Neural cell (in vitro differentiated cells): ENCODE measurements around the gene CRHBP. TPM values are rescaled to one million over a fixed set of nuclear protein-coding genes. Genes with fewer than 3 reads are reported as not detected.

Experiments
- H2AFZ ChIP-seq: fragments of 200-600, 300-800 bp; sonication (generic), shearing (Covaris generic); 2 replicates; pipeline ENCODE4 v1.6.0; 2014; ENCODE audit warnings: low read depth, mild to moderate bottlenecking, antibody characterized with exemption, low read length, moderate library complexity
- H3F3A ChIP-seq: fragments of 200-600 bp; shearing (Covaris generic); 2 replicates; pipeline ENCODE4 v1.6.1; 2016; ENCODE audit warnings: mild to moderate bottlenecking, moderate library complexity, mixed read lengths, antibody characterized with exemption, low read length; ENCODE audit not compliant: insufficient read depth, poor library complexity, severe bottlenecking
- H3K27ac ChIP-seq: fragments of 200-600, 300-800 bp; sonication (generic), shearing (Covaris generic); 2 replicates; pipeline ENCODE4 v1.5.1; 2014; ENCODE audit warnings: mild to moderate bottlenecking, low read length, moderate library complexity
- H3K27me3 ChIP-seq: fragments of 300-800, 200-600 bp; sonication (generic), shearing (Covaris generic); 2 replicates; pipeline ENCODE4 v1.6.0; 2014; ENCODE audit warnings: mild to moderate bottlenecking, low read depth, low read length, moderate library complexity; ENCODE audit not compliant: insufficient read depth
- H3K36me3 ChIP-seq: fragments of 300-800, 200-600 bp; sonication (generic), shearing (Covaris generic); 2 replicates; pipeline ENCODE4 v1.5.1; 2014; ENCODE audit warnings: mild to moderate bottlenecking, antibody characterized with exemption, low read length, moderate library complexity; ENCODE audit not compliant: insufficient read depth
- H3K4me2 ChIP-seq: fragments of 300-800, 200-600 bp; sonication (generic), shearing (Covaris generic); 2 replicates; pipeline ENCODE4 v1.6.0; 2014; ENCODE audit warnings: mild to moderate bottlenecking, low read length
- H3K4me3 ChIP-seq: fragments of 300-800, 200-600 bp; sonication (generic), shearing (Covaris generic); 2 replicates; pipeline ENCODE4 v1.5.1; 2014; ENCODE audit warnings: mild to moderate bottlenecking, low read length, moderate library complexity
- H3K79me2 ChIP-seq: fragments of 200-600 bp; shearing (Covaris generic); replicated peaks from 2 replicates; pipeline ENCODE4 v1.6.0; 2014; ENCODE audit warnings: mild to moderate bottlenecking, low read length, moderate library complexity; ENCODE audit not compliant: insufficient read depth
- H3K9ac ChIP-seq: fragments of 300-800, 200-600 bp; sonication (generic), shearing (Covaris generic); 2 replicates; pipeline ENCODE4 v1.6.1; 2016; ENCODE audit warnings: mild to moderate bottlenecking, low read length, mixed read lengths
- H3K9me2 ChIP-seq: fragments of 200-600 bp; shearing (Covaris generic); 2 replicates; pipeline ENCODE4 v1.6.1; 2016; ENCODE audit warnings: mild to moderate bottlenecking, low read length, mixed read lengths; ENCODE audit not compliant: insufficient read depth
- H3K9me3 ChIP-seq: fragments of 200-600, 300-800 bp; sonication (generic), shearing (Covaris generic); 2 replicates; pipeline ENCODE4 v1.6.1; 2016; ENCODE audit warnings: mild to moderate bottlenecking, mixed run types, low read length, moderate library complexity, mixed read lengths
- H4K20me1 ChIP-seq: fragments of 200-600 bp; shearing (Covaris generic); 2 replicates; pipeline ENCODE4 v1.6.1; 2016; ENCODE audit warnings: mild to moderate bottlenecking, mixed run types; ENCODE audit not compliant: insufficient read depth
- EP300 ChIP-seq: fragments of 450-650 bp; conservative IDR thresholded peaks from 2 replicates; pipeline ENCODE4 v1.6.1; 2014; ENCODE audit warnings: antibody characterized with exemption, mild to moderate bottlenecking, moderate library complexity; ENCODE audit not compliant: poor library complexity, severe bottlenecking
- EZH2 ChIP-seq: fragments of 200-600, 300-800 bp; shearing (Covaris generic), sonication (generic); IDR thresholded peaks from 2 replicates; pipeline ENCODE4 v1.6.1; 2014; ENCODE audit warnings: antibody characterized with exemption, low read length, borderline replicate concordance, mild to moderate bottlenecking; ENCODE audit not compliant: insufficient read depth, poor library complexity, severe bottlenecking
- MXI1 ChIP-seq: fragments of 450-650 bp; conservative IDR thresholded peaks from 2 replicates; pipeline ENCODE4 v1.6.1; 2014; ENCODE audit warnings: antibody characterized with exemption, mild to moderate bottlenecking; ENCODE audit not compliant: poor library complexity, severe bottlenecking
- POLR2AphosphoS5 ChIP-seq: IDR thresholded peaks from 2 replicates; pipeline ENCODE4 v1.6.1; 2012
- RAD21 ChIP-seq: fragments of 450-650 bp; conservative IDR thresholded peaks from 2 replicates; pipeline ENCODE4 v1.6.1; 2014; ENCODE audit warnings: antibody characterized with exemption, mild to moderate bottlenecking, moderate library complexity
- REST ChIP-seq: IDR thresholded peaks from 2 replicates; pipeline ENCODE4 v1.6.1; 2012; ENCODE audit warnings: borderline replicate concordance
- SMC3 ChIP-seq: fragments of 450-650 bp; conservative IDR thresholded peaks from 2 replicates; pipeline ENCODE4 v1.6.1; 2014; ENCODE audit warnings: antibody characterized with exemption, mild to moderate bottlenecking, moderate library complexity; ENCODE audit not compliant: poor library complexity
- TAF1 ChIP-seq: IDR thresholded peaks from 2 replicates; pipeline ENCODE4 v1.6.1; 2012; ENCODE audit warnings: low read depth
- polyA plus RNA-seq: library from polyadenylated mRNA; depleted of rRNA; stranded (reverse); fragments of >200 nt; gene quantifications from 2 replicates; pipeline ENCODE4 v1.2.3, GENCODE V29; 2014
- TF ChIP-seq, protein P1 (sequence below): fragments of 450-650 bp; IDR thresholded peaks from 2 replicates; pipeline ENCODE4 v1.5.1; 2014; ENCODE audit warnings: antibody characterized with exemption, mild to moderate bottlenecking, moderate library complexity; ENCODE audit not compliant: poor library complexity, severe bottlenecking

Gene CRHBP
- polyA plus RNA-seq, 1 donor from 2014 or later = not detected

DNA sequence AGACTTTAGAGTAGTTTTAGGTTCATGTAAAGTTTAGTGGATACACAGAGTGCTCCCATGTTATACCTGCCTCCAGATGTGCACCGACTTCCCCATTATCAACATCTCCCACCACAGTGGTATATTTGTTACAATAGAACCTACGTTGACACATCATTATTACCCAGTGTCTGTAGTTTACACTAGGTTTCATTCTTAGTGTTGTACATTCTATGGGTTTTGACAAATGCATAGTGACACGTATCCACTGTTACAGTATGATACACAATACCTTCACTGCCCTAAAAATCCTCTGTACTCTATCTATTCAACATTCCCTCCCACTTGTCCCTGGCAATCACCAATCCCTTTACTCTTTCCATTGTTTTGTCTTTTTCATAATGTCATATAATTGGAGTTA is 34.3 kb upstream of the CRHBP start:
- Histone ChIP-seq H3K79me2 (no peaks in the 10 kb centered on the region), H3K9me3 (no peaks in the 10 kb centered on the region)

GRCh38 chr5:76920491-76920890 is 32.4 kb upstream of the CRHBP start:
- Histone ChIP-seq H3K9me2 (no peaks in the 10 kb centered on the region), H3K27ac (no peak overlapping the region), H3F3A (no peaks in the 10 kb centered on the region), H3K27me3 (no peaks in the 10 kb centered on the region), H3K79me2 (no peaks in the 10 kb centered on the region), H2AFZ (no peak overlapping the region), H3K4me3 (no peak overlapping the region), H3K9ac (no peak overlapping the region), H3K36me3 (no peaks in the 10 kb centered on the region), H4K20me1 (no peaks in the 10 kb centered on the region), H3K9me3 (no peaks in the 10 kb centered on the region), H3K4me2 (no peak overlapping the region)
- TF ChIP-seq RAD21 = no peak
- TF ChIP-seq MXI1 = no peak
- no peak for TF ChIP-seq TAF1

More for the DNA sequence above, 34.3 kb upstream of the CRHBP start:
- H2AFZ ChIP-seq = no peak overlapping the region
- H3K27ac ChIP-seq = no peak overlapping the region
- no peak overlapping the region for H3K4me3 ChIP-seq
- no peaks in the 10 kb centered on the region for H4K20me1 ChIP-seq
- H3K9ac ChIP-seq = no peak overlapping the region
- H3K27me3 ChIP-seq = no peaks in the 10 kb centered on the region
- no peaks in the 10 kb centered on the region for H3F3A ChIP-seq
- H3K9me2 ChIP-seq = no peaks in the 10 kb centered on the region
- H3K4me2 ChIP-seq = no peak overlapping the region
- no peaks in the 10 kb centered on the region for H3K36me3 ChIP-seq
- TF ChIP-seq RAD21 (no peak), EZH2 (no peak), SMC3 (no peak), MXI1 (no peak), REST (no peak), POLR2AphosphoS5 (no peak), EP300 (no peak), TAF1 (no peak)
- TF ChIP-seq, protein P1, sequence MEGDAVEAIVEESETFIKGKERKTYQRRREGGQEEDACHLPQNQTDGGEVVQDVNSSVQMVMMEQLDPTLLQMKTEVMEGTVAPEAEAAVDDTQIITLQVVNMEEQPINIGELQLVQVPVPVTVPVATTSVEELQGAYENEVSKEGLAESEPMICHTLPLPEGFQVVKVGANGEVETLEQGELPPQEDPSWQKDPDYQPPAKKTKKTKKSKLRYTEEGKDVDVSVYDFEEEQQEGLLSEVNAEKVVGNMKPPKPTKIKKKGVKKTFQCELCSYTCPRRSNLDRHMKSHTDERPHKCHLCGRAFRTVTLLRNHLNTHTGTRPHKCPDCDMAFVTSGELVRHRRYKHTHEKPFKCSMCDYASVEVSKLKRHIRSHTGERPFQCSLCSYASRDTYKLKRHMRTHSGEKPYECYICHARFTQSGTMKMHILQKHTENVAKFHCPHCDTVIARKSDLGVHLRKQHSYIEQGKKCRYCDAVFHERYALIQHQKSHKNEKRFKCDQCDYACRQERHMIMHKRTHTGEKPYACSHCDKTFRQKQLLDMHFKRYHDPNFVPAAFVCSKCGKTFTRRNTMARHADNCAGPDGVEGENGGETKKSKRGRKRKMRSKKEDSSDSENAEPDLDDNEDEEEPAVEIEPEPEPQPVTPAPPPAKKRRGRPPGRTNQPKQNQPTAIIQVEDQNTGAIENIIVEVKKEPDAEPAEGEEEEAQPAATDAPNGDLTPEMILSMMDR = no peak
